ENCODE data around the gene DHFR. TPM values are rescaled to one million over a fixed set of nuclear protein-coding genes. Genes with fewer than 3 reads are reported as not detected.

Gene DHFR
- total RNA-seq, 1 experiment from 2014 or later, result 58.7 TPM

GRCh38 chr5:80704221-80704620, 49.4 kb upstream of the DHFR start:
- H3K4me3 ChIP-seq (replicated peaks in 1 of 2; ENCODE audit: low read depth in 1 of 2, low read length in 2 of 2), result no peak overlapping the region
- DNase-seq (ENCODE audit: low read depth, low spot score), result no peak
- ChIA-PET CTCF (no interaction called here), RAD21 (ENCODE audit: low non-redundant PET in 1 of 2, low total read pairs in 2 of 2, uncharacterized antibody in 2 of 2, unreplicated experiment in 2 of 2) (no interaction called here), POLR2A (no interaction called here)
- no peaks in the 10 kb centered on the region for H3K9me3 ChIP-seq (ENCODE audit: control insufficient read depth in 1 of 2, insufficient read depth in 1 of 2, low read depth in 1 of 2, low read length in 2 of 2)
- H4K20me1 ChIP-seq (ENCODE audit: insufficient read depth), result no peaks in the 10 kb centered on the region
- no peaks in the 10 kb centered on the region for H3K4me1 ChIP-seq (ENCODE audit: control insufficient read depth in 1 of 2, insufficient read depth in 2 of 2, low read length in 2 of 2)
- TF ChIP-seq CBX3 (IDR thresholded peaks at IDR 0.05; ENCODE audit: low read depth), result no peak
- TF ChIP-seq TCF7L2 (IDR thresholded peaks at IDR 0.05; ENCODE audit: borderline replicate concordance, extremely low read depth, insufficient read depth, insufficient read length), result no peak
- no peaks in the 10 kb centered on the region for H3K36me3 ChIP-seq (ENCODE audit: control insufficient read depth in 1 of 2, insufficient read depth in 2 of 2, low read length in 2 of 2)
- H3K79me2 ChIP-seq (ENCODE audit: insufficient read depth, low read length), result no peaks in the 10 kb centered on the region
- H3K27ac ChIP-seq (ENCODE audit: low read depth, low read length), result no peak overlapping the region
- no peak overlapping the region for H3K9ac ChIP-seq (ENCODE audit: low read length)
- no TSS peak for BruUV-seq (replicated peaks)
- H3K4me2 ChIP-seq (ENCODE audit: low read length), result no peak overlapping the region
- H3K27me3 ChIP-seq (ENCODE audit: insufficient read depth, low read length), result no peaks in the 10 kb centered on the region
- no peaks in the 10 kb centered on the region for H3K9me2 ChIP-seq (ENCODE audit: insufficient read depth)
- intact Hi-C loops (cut with micrococcal nuclease), result no loop called here
- no peak for ATAC-seq
- no peak overlapping the region for H2AFZ ChIP-seq (ENCODE audit: low read depth, low read length, poor library complexity, severe bottlenecking)

GRCh38 chr5:80703747-80704146, 49.0 kb upstream of the DHFR start:
- DNase-seq (ENCODE audit: low read depth, low spot score) (no peak), ATAC-seq (no peak)
- Histone ChIP-seq H3K9ac (ENCODE audit: low read length) (no peak overlapping the region), H3K27me3 (ENCODE audit: insufficient read depth, low read length) (no peaks in the 10 kb centered on the region), H4K20me1 (ENCODE audit: insufficient read depth) (no peaks in the 10 kb centered on the region), H2AFZ (ENCODE audit: low read depth, low read length, poor library complexity, severe bottlenecking) (no peak overlapping the region), H3K9me2 (ENCODE audit: insufficient read depth) (no peaks in the 10 kb centered on the region), H3K27ac (ENCODE audit: low read depth, low read length) (no peak overlapping the region), H3K4me3 (replicated peaks in 1 of 2; ENCODE audit: low read depth in 1 of 2, low read length in 2 of 2) (no peak overlapping the region), H3K36me3 (ENCODE audit: control insufficient read depth in 1 of 2, insufficient read depth in 2 of 2, low read length in 2 of 2) (no peaks in the 10 kb centered on the region), H3K79me2 (ENCODE audit: insufficient read depth, low read length) (no peaks in the 10 kb centered on the region), H3K9me3 (ENCODE audit: control insufficient read depth in 1 of 2, insufficient read depth in 1 of 2, low read depth in 1 of 2, low read length in 2 of 2) (no peaks in the 10 kb centered on the region), H3K4me1 (ENCODE audit: control insufficient read depth in 1 of 2, insufficient read depth in 2 of 2, low read length in 2 of 2) (no peaks in the 10 kb centered on the region), H3K4me2 (ENCODE audit: low read length) (no peak overlapping the region)
- ChIA-PET POLR2A (no interaction called here), RAD21 (ENCODE audit: low non-redundant PET in 1 of 2, low total read pairs in 2 of 2, uncharacterized antibody in 2 of 2, unreplicated experiment in 2 of 2) (no interaction called here), CTCF (no interaction called here)
- no TSS peak for BruUV-seq (replicated peaks)
- intact Hi-C loops (cut with micrococcal nuclease), result no loop called here
- TF ChIP-seq POLR2AphosphoS5 (IDR thresholded peaks at IDR 0.05; ENCODE audit: low read depth, low read length) (no peak), SIN3A (IDR thresholded peaks at IDR 0.05; ENCODE audit: low read depth) (no peak), EZH2 (IDR thresholded peaks at IDR 0.05) (no peak)

All from HCT116 (cell line).